RWPE1 (cell line): ENCODE results near the gene UCN3.

Experiments
- CTCF ChIA-PET: fragments of 350-600 bp; sonication (Branson Sonifier 250); formaldehyde crosslinking; extraction: SDS; loops from one replicate; lab custom pipeline; 2021; lab: Yijun Ruan, JAX
- POLR2A ChIA-PET: fragments of 400-600 bp; formaldehyde crosslinking; extraction: SDS; loops from one replicate; lab custom pipeline; 2020; ENCODE audit warnings: antibody characterized with exemption; ENCODE audit not compliant: low non-redundant PET; lab: Yijun Ruan, JAX
- DNase-seq: peaks from one replicate; pipeline ENCODE4 v3.0.0; 2012; ENCODE audit warnings: low spot score
- H3K27ac ChIP-seq: fragments of 450-650 bp; 2 replicates; pipeline ENCODE4 v1.5.1; 2017
- TF ChIP-seq, protein P1 (sequence below): fragments of 450-650 bp; conservative IDR thresholded peaks from 2 replicates; pipeline ENCODE4 v1.5.1; 2017; ENCODE audit warnings: low read depth, mild to moderate bottlenecking

UCN3 gene

DNA sequence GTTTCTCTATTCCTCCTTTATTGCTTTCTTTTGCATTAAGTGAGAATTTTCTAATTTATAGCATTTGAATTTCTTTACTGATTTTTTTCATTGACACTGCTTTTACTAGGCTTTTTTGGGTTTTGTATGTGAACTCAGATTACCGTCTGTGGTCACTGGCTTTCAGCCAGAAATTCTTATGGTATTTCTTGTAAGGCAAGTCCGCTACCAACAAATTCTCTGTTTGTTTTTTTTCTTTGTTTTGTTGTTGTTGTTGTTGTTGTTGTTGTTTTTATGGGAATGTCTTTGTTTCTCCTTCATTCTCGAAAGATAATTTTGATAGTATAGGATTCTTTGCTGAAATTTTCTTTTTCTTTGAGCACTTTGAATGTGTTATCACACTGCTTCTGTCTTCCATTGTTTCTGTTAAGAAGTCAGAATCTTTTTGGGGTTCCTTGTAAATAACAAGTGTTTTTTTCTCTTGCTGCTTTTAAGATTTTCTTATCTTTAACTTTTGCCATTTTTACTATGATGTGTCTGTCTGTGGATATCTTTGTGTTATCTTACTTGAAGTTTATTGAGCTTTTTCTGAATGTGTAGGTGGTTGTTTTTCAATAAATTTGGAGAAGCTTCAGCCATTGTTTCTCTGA is 54.8 kb downstream of the UCN3 start:
- TF ChIP-seq, protein P1, sequence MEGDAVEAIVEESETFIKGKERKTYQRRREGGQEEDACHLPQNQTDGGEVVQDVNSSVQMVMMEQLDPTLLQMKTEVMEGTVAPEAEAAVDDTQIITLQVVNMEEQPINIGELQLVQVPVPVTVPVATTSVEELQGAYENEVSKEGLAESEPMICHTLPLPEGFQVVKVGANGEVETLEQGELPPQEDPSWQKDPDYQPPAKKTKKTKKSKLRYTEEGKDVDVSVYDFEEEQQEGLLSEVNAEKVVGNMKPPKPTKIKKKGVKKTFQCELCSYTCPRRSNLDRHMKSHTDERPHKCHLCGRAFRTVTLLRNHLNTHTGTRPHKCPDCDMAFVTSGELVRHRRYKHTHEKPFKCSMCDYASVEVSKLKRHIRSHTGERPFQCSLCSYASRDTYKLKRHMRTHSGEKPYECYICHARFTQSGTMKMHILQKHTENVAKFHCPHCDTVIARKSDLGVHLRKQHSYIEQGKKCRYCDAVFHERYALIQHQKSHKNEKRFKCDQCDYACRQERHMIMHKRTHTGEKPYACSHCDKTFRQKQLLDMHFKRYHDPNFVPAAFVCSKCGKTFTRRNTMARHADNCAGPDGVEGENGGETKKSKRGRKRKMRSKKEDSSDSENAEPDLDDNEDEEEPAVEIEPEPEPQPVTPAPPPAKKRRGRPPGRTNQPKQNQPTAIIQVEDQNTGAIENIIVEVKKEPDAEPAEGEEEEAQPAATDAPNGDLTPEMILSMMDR: no peak
- no peak overlapping the region for H3K27ac ChIP-seq
- no peak for DNase-seq
- POLR2A ChIA-PET: no interaction called here
- CTCF ChIA-PET: interaction anchor here (0.6 kb wide), 1 partner anchor 24 kb away, joined by 4 read pairs; no protein-coding TSS in a partner anchor

GRCh38 chr10:5423771-5424170 is 59.0 kb downstream of the UCN3 start:
- no peak for DNase-seq
- ChIA-PET POLR2A (no interaction called here), CTCF (interaction anchor here (0.7 kb wide), 1 partner anchor 148 kb away, joined by 3 read pairs; no protein-coding TSS in a partner anchor)
- TF ChIP-seq, protein P1: no peak
- no peak overlapping the region for H3K27ac ChIP-seq
